Neuronal stem cell (in vitro differentiated cells): ENCODE results near the gene OSGIN1.
A peak's percentile ranks its signal among the peaks of the same experiment; 100 is the strongest.
"Not testable (repeated sequence)": the region's sequence is repeated elsewhere in the genome, so short reads cannot be mapped to it uniquely, and the experiment has no call there.

ENCODE experiments used
- DNase-seq: peaks from one replicate; pipeline ENCODE4 v3.0.0-alpha.2; 2013; ENCODE audit warnings: low spot score
- H2AFZ ChIP-seq: one replicate; pipeline ENCODE4 v1.6.1; 2013; ENCODE audit warnings: mild to moderate bottlenecking, low read length, inconsistent platforms
- H2AK5ac ChIP-seq: 2 replicates; pipeline ENCODE4 v1.6.1; 2013; ENCODE audit warnings: low read depth, mild to moderate bottlenecking, inconsistent platforms, low read length, moderate library complexity, mixed read lengths
- H2BK120ac ChIP-seq: 2 replicates; pipeline ENCODE4 v1.6.1; 2013; ENCODE audit warnings: low read depth, mild to moderate bottlenecking, inconsistent platforms, low read length, moderate library complexity, mixed read lengths
- H2BK12ac ChIP-seq: one replicate; pipeline ENCODE4 v1.6.1; 2013; ENCODE audit warnings: low read length, inconsistent platforms
- H2BK15ac ChIP-seq: 2 replicates; pipeline ENCODE4 v1.6.1; 2013; ENCODE audit warnings: mild to moderate bottlenecking, low read length, inconsistent platforms, mixed read lengths
- H2BK5ac ChIP-seq: one replicate; pipeline ENCODE4 v1.6.1; 2013; ENCODE audit warnings: inconsistent platforms, mild to moderate bottlenecking, low read length, moderate library complexity
- H3K14ac ChIP-seq: one replicate; pipeline ENCODE4 v1.6.1; 2013; ENCODE audit warnings: low read length, inconsistent platforms
- H3K18ac ChIP-seq: 2 replicates; pipeline ENCODE4 v1.6.1; 2013; ENCODE audit warnings: low read length, inconsistent platforms
- H3K23ac ChIP-seq: 2 replicates; pipeline ENCODE4 v1.6.1; 2013; ENCODE audit warnings: low read depth, mild to moderate bottlenecking, mixed read lengths, low read length, inconsistent platforms; ENCODE audit not compliant: poor library complexity
- H3K27ac ChIP-seq: replicated peaks from 3 replicates; pipeline ENCODE4 v1.5.1; 2013; ENCODE audit warnings: low read length, inconsistent platforms
- H3K27me3 ChIP-seq, 3 experiments: 2 replicates each; pipeline ENCODE4 v1.6.1; 2013; ENCODE audit warnings: low read length in 3 of 3, mild to moderate bottlenecking in 2 of 3, inconsistent platforms in 1 of 3, low read depth in 1 of 3, mixed read lengths in 1 of 3, moderate library complexity in 1 of 3; ENCODE audit not compliant: control insufficient read depth in 3 of 3, insufficient read depth in 3 of 3
- H3K36me3 ChIP-seq, 2 donors: replicated peaks in 1 of 2; 2 replicates each; pipeline ENCODE4 v1.6.1; 2013; ENCODE audit warnings: low read length in 2 of 2; ENCODE audit not compliant: control insufficient read depth in 2 of 2, insufficient read depth in 2 of 2
- H3K4ac ChIP-seq: 2 replicates; pipeline ENCODE4 v1.6.1; 2013; ENCODE audit warnings: inconsistent platforms, mild to moderate bottlenecking, low read length, moderate library complexity
- H3K4me1 ChIP-seq, 2 donors: 1 replicate in 1 of 2; 2 replicates in 1 of 2; pipeline ENCODE4 v1.6.1; 2013; ENCODE audit warnings: low read length in 2 of 2, low read depth in 1 of 2; ENCODE audit not compliant: control insufficient read depth in 2 of 2, insufficient read depth in 1 of 2
- H3K4me2 ChIP-seq: one replicate; pipeline ENCODE4 v1.6.1; 2013; ENCODE audit warnings: mild to moderate bottlenecking, low read length, inconsistent platforms; ENCODE audit not compliant: insufficient read depth, poor library complexity, severe bottlenecking
- H3K4me3 ChIP-seq, 2 donors: 2 replicates each; pipeline ENCODE4 v1.5.1; 2013; ENCODE audit warnings: low read length in 2 of 2, mild to moderate bottlenecking in 2 of 2, inconsistent platforms in 1 of 2, moderate library complexity in 1 of 2
- H3K79me1 ChIP-seq: one replicate; pipeline ENCODE4 v1.6.1; 2013; ENCODE audit warnings: low read depth, mild to moderate bottlenecking, inconsistent platforms, low read length, moderate library complexity
- H3K9ac ChIP-seq: one replicate; pipeline ENCODE4 v1.6.1; 2013; ENCODE audit warnings: mild to moderate bottlenecking, low read depth, low read length, inconsistent platforms; ENCODE audit not compliant: poor library complexity
- H3K9me3 ChIP-seq, 2 donors: replicated peaks in 1 of 2; 2 replicates each; pipeline versions ENCODE3 to v1.6.1; 2013; ENCODE audit warnings: low read length in 2 of 2, mild to moderate bottlenecking in 2 of 2, inconsistent platforms in 1 of 2, low read depth in 1 of 2, mixed read lengths in 1 of 2, moderate library complexity in 1 of 2; ENCODE audit not compliant: control insufficient read depth in 2 of 2, insufficient read depth in 1 of 2
- H4K8ac ChIP-seq: one replicate; pipeline ENCODE4 v1.6.1; 2013; ENCODE audit warnings: low read depth, mild to moderate bottlenecking, inconsistent platforms, low read length, moderate library complexity
- H4K91ac ChIP-seq: one replicate; pipeline ENCODE4 v1.6.1; 2013; ENCODE audit warnings: low read length, low read depth, mild to moderate bottlenecking, inconsistent platforms; ENCODE audit not compliant: poor library complexity
- WGBS, 2 donors: extraction: QIAGEN DNeasy Blood & Tissue Kit; methylation state at CpG; one replicate each; pipeline ENCODE4 v1.1.7; 2013; ENCODE audit warnings: missing lambda C conversion rate in 2 of 2, mixed read lengths in 1 of 2; ENCODE audit not compliant: insufficient read length in 2 of 2, insufficient replicate concordance in 1 of 2; ENCODE audit errors: extremely low coverage in 2 of 2; 5-methylcytosine and 5-hydroxymethylcytosine counted together

The OSGIN1 gene

DNA sequence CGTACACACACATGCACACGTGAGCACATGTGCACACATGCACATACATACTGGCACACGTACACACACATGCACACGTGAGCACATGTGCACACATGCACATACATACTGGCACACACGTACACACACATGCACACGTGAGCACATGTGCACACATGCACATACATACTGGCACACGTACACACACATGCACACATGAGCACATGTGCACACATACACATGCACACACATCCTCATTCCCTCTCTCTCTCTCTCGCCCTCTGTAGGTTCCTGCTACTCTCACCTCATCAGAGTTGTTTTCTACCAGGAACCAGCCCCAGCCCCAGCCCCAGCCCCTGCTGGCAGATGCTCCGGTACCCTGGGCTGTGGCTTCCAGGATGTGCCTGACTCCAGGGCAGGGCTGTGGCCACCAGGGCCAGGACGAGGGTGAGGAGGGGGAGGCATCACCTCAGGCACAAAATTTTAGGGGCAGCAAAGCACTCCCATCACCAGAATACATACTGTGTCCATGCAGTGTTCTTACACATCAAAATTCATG is 2.1 kb upstream of the OSGIN1 start:
- H3K4me1 ChIP-seq = peaks cover 11 to 22% of the 10 kb centered on the region in 2 donors
- H4K8ac ChIP-seq = not testable (repeated sequence)
- WGBS, 2 donors = no CpG with 5 or more reads among the region's 10 CpGs

DNA sequence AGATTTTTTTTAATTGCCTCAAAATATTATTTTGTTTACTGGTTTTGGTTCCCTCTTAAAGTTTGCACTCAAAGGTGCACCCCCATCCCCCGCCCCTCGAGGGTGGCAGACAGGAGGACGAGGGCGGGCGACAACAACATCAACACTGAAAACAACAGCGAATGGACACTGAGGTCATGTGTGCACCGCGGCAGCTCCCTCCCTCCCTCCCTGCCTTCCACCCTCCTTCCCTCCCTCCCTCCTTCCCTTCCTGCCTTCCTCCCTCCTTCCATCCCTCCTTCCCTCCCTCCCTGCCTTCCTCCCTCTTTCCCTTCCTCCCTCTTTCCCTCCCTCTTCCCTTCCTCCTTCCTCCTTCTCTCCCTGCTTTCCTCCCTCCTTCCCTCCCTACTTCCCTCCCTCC is 1.5 kb upstream of the OSGIN1 start:
- no peak overlapping the region for H3K4me3 ChIP-seq
- H2AFZ ChIP-seq = no peak overlapping the region
- no peaks in the 10 kb centered on the region for H3K36me3 ChIP-seq
- H2BK12ac ChIP-seq = no peak overlapping the region
- no peak overlapping the region for H3K23ac ChIP-seq
- DNase-seq = no peak
- no peak overlapping the region for H2AK5ac ChIP-seq
- H3K9me3 ChIP-seq = no peaks in the 10 kb centered on the region
- peaks cover 0 to 5% (median 0%) of the 10 kb centered on the region in 3 experiments for H3K27me3 ChIP-seq
- no peak overlapping the region for H2BK15ac ChIP-seq
- no peak overlapping the region for H2BK5ac ChIP-seq
- H4K91ac ChIP-seq = no peak overlapping the region
- H3K27ac ChIP-seq = no peak overlapping the region
- no CpG with 5 or more reads among the region's 8 CpGs for WGBS, 2 donors
- H2BK120ac ChIP-seq = no peak overlapping the region
- no peak overlapping the region for H3K9ac ChIP-seq
- H3K4me1 ChIP-seq = peaks cover 11 to 22% of the 10 kb centered on the region in 2 donors
- H3K4ac ChIP-seq = no peak overlapping the region
- H3K18ac ChIP-seq = no peak overlapping the region
- H3K4me2 ChIP-seq = no peak overlapping the region
- H3K79me1 ChIP-seq = peaks cover 2% of the 10 kb centered on the region
- H4K8ac ChIP-seq = no peak overlapping the region
- no peak overlapping the region for H3K14ac ChIP-seq

More for the DNA sequence above, 2.1 kb upstream of the OSGIN1 start:
- H3K18ac ChIP-seq, H3K14ac ChIP-seq, H3K36me3 ChIP-seq, H4K91ac ChIP-seq, H2BK12ac ChIP-seq, H3K4ac ChIP-seq, H2BK120ac ChIP-seq, H3K23ac ChIP-seq, H2AK5ac ChIP-seq, H3K9ac ChIP-seq, H2BK5ac ChIP-seq, H3K9me3 ChIP-seq, H2AFZ ChIP-seq, H3K4me3 ChIP-seq, H3K27ac ChIP-seq, H3K27me3 ChIP-seq, H2BK15ac ChIP-seq, H3K4me2 ChIP-seq, DNase-seq, H3K79me1 ChIP-seq: not testable (repeated sequence)

- WGBS, 2 donors = no CpG with 5 or more reads among the region's 8 CpGs
- DNase-seq = no peak
- Histone ChIP-seq H3K18ac (no peak overlapping the region), H3K27me3 (peaks cover 0 to 5% (median 0%) of the 10 kb centered on the region in 3 experiments), H3K4me1 (peaks cover 11 to 22% of the 10 kb centered on the region in 2 donors), H2BK120ac (no peak overlapping the region), H2AK5ac (no peak overlapping the region), H3K79me1 (no peaks in the 10 kb centered on the region), H3K36me3 (no peaks in the 10 kb centered on the region), H2BK5ac (no peak overlapping the region), H2BK15ac (no peak overlapping the region), H2AFZ (peak overlapping the region; percentile 72), H4K8ac (no peak overlapping the region), H3K9me3 (no peaks in the 10 kb centered on the region), H3K4me2 (no peak overlapping the region), H4K91ac (no peak overlapping the region), H3K9ac (no peak overlapping the region), H3K27ac (no peak overlapping the region), H3K4me3 (no peak overlapping the region), H2BK12ac (no peak overlapping the region), H3K4ac (no peak overlapping the region), H3K23ac (no peak overlapping the region), H3K14ac (no peak overlapping the region)
These were observed 477 bp upstream of the OSGIN1 start for GRCh38 chr16:83952587-83952939.

DNA sequence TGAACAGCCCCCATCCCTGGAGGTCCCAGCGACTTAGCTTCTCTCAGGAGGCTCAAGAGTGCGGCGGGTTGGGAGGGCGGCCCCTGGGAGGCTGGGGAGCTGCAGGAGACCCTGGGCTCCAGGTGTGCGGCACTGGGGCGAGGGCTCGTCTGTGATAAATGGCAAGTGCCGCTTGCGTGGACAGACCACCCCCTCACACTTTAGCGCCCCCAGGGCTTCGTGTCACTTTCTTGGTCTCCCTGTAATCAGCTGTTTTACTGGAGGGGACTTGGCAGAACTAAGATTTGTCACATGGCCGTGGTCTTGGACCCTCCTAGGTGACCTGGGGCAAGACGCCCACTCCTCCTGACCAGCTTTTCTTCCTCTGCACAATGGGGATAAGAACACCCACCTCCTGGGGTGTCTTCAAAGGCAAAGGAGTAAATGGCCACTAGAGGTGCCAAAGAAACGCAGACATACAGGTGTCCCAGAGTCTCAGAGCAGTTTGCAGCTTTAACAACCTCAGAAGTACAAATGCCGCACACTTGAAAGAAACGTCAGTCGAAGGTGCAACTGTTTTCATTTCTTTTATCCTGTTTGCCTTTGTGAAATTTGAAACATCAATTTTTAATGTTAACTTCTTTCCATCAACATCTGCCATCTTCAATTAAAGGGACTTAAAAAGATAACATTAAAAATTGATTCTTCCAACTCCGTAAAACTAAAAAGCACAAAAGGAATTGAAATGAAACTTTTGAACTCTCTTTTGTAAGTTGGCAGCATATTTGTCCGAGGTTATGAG is 946 bp downstream of the OSGIN1 start:
- Histone ChIP-seq H3K18ac (peak overlapping the region; percentile 42), H4K91ac (no peak overlapping the region)
- DNase-seq = no peak

More for the DNA sequence above, 946 bp downstream of the OSGIN1 start:
- Histone ChIP-seq H3K27ac (no peak overlapping the region), H2BK5ac (no peak overlapping the region), H3K9ac (no peak overlapping the region), H2AFZ (peak overlapping the region; percentile 72), H3K27me3 (peaks cover 0 to 5% (median 0%) of the 10 kb centered on the region in 3 experiments), H3K36me3 (no peaks in the 10 kb centered on the region), H2BK15ac (no peak overlapping the region), H3K4me2 (peak overlapping the region; percentile 56), H3K4ac (no peak overlapping the region), H3K4me1 (peaks cover 11 to 22% of the 10 kb centered on the region in 2 donors), H3K4me3 (no peak overlapping the region), H2BK120ac (no peak overlapping the region), H3K23ac (peak overlapping the region; percentile 85), H4K8ac (no peak overlapping the region), H2AK5ac (no peak overlapping the region), H3K14ac (no peak overlapping the region), H2BK12ac (no peak overlapping the region), H3K79me1 (no peaks in the 10 kb centered on the region), H3K9me3 (no peaks in the 10 kb centered on the region)
- no CpG with 5 or more reads among the region's 19 CpGs for whole genome bisulfite sequencing, 2 donors
